PC-9 (cell line): ENCODE results near the gene HABP2. TPM values are rescaled to one million over a fixed set of nuclear protein-coding genes. Genes with fewer than 3 reads are reported as not detected.

Experiments used
- BruUV-seq: library from RNA; stranded (reverse); fragments of 400-500 nt; replicated peaks from 2 replicates; lab custom pipeline; 2021; lab: Mats Ljungman, UMichigan
- CTCF ChIA-PET: fragments of 300-600 bp; sonication (Branson Sonifier 250); formaldehyde crosslinking; loops from one replicate; lab custom pipeline; 2022; ENCODE audit warnings: antibody characterized with exemption; lab: Charles Lee
- POLR2A ChIA-PET: fragments of 300-600 bp; sonication (Branson Sonifier 250); formaldehyde crosslinking; loops from one replicate; lab custom pipeline; 2022; ENCODE audit warnings: antibody characterized with exemption; ENCODE audit not compliant: unreplicated experiment; lab: Charles Lee
- DNase-seq, 2 experiments: peaks; one replicate each; pipeline versions ENCODE4 v3.0.0 to v3.0.0-alpha.2; 2015 to 2022; ENCODE audit warnings: mixed read lengths in 1 of 2
- H2AFZ ChIP-seq: fragments of 200-600 bp; sonication (generic); 2 replicates; pipeline ENCODE4 v1.8.1; 2017; ENCODE audit warnings: antibody characterized with exemption
- H3F3A ChIP-seq: fragments of 200-600 bp; sonication (generic); 2 replicates; pipeline ENCODE4 v1.8.1; 2017; ENCODE audit warnings: antibody characterized with exemption, mild to moderate bottlenecking, low read depth; ENCODE audit not compliant: insufficient read depth
- H3K27ac ChIP-seq: fragments of 200-600 bp; sonication (generic); 2 replicates; pipeline ENCODE4 v1.6.1; 2016; ENCODE audit warnings: mixed run types
- H3K27me3 ChIP-seq: fragments of 200-600 bp; sonication (generic); 2 replicates; pipeline ENCODE4 v1.6.1; 2016; ENCODE audit warnings: low read depth, mixed run types; ENCODE audit not compliant: insufficient read depth
- H3K36me3 ChIP-seq: fragments of 200-600 bp; sonication (generic); 2 replicates; pipeline ENCODE4 v1.6.1; 2016; ENCODE audit warnings: low read depth, mixed run types
- H3K4me1 ChIP-seq: fragments of 200-600 bp; sonication (generic); replicated peaks from 2 replicates; pipeline ENCODE4 v1.6.1; 2016; ENCODE audit warnings: mixed run types; ENCODE audit not compliant: insufficient read depth
- H3K4me2 ChIP-seq: fragments of 200-600 bp; sonication (generic); 2 replicates; pipeline ENCODE4 v1.6.1; 2017; ENCODE audit warnings: mixed run types
- H3K4me3 ChIP-seq: fragments of 200-600 bp; sonication (generic); 2 replicates; pipeline ENCODE4 v1.6.1; 2016; ENCODE audit warnings: mixed run types
- H3K79me2 ChIP-seq: fragments of 200-600 bp; sonication (generic); 2 replicates; pipeline ENCODE4 v1.6.1; 2017; ENCODE audit warnings: low read depth, mixed run types
- H3K9me2 ChIP-seq: fragments of 200-600 bp; sonication (generic); 2 replicates; pipeline ENCODE4 v1.8.1; 2017; ENCODE audit warnings: mild to moderate bottlenecking; ENCODE audit not compliant: insufficient read depth
- H3K9me3 ChIP-seq: fragments of 200-600 bp; sonication (generic); 2 replicates; pipeline ENCODE4 v1.8.1; 2016; ENCODE audit warnings: low read depth; ENCODE audit not compliant: insufficient read depth
- H4K20me1 ChIP-seq: fragments of 200-600 bp; sonication (generic); 2 replicates; pipeline ENCODE4 v1.8.1; 2017; ENCODE audit not compliant: insufficient read depth
- CTCF ChIP-seq: fragments of 200-600 bp; sonication (generic); conservative IDR thresholded peaks from 2 replicates; pipeline ENCODE4 v1.6.1; 2017; ENCODE audit warnings: mixed run types, antibody characterized with exemption, mild to moderate bottlenecking, moderate library complexity
- EZH2 ChIP-seq: fragments of 200-600 bp; sonication (generic); IDR thresholded peaks from 2 replicates; pipeline ENCODE4 v1.8.0; 2017; ENCODE audit warnings: antibody characterized with exemption, low read depth
- intact Hi-C: fragments of 100-400 bp; cut with micrococcal nuclease; formaldehyde crosslinking; loops from one replicate; pipeline ENCODE4 v1.10.0; 2022; ENCODE audit not compliant: unreplicated experiment
- total RNA-seq: library from RNA; stranded (reverse); gene quantifications from 2 replicates; pipeline ENCODE4 v1.2.3, GENCODE V29; 2021

HABP2 gene
- total RNA-seq, 1 experiment from 2014 or later = not detected

GRCh38 chr10:113515601-113516000 is 37.3 kb upstream of the HABP2 start:
- Histone ChIP-seq H3K9me2 (no peaks in the 10 kb centered on the region), H3K36me3 (no peaks in the 10 kb centered on the region), H3K27ac (no peak overlapping the region), H3K27me3 (no peaks in the 10 kb centered on the region), H2AFZ (no peak overlapping the region), H3K4me3 (no peak overlapping the region), H3K4me2 (no peak overlapping the region), H3K4me1 (no peaks in the 10 kb centered on the region), H4K20me1 (no peaks in the 10 kb centered on the region), H3F3A (no peaks in the 10 kb centered on the region), H3K79me2 (no peaks in the 10 kb centered on the region), H3K9me3 (no peaks in the 10 kb centered on the region)
- CTCF ChIA-PET = no interaction called here
- intact Hi-C loops = no loop called here
- no TSS peak for BruUV-seq
- TF ChIP-seq CTCF = no peak
- TF ChIP-seq EZH2 = no peak
- POLR2A ChIA-PET = no interaction called here
- DNase-seq = no peak

- Histone ChIP-seq H3K27ac (no peak overlapping the region), H3K4me2 (no peak overlapping the region), H3K4me3 (no peak overlapping the region), H3F3A (no peaks in the 10 kb centered on the region), H3K9me3 (no peaks in the 10 kb centered on the region), H2AFZ (no peak overlapping the region), H4K20me1 (no peaks in the 10 kb centered on the region), H3K79me2 (no peaks in the 10 kb centered on the region), H3K4me1 (no peaks in the 10 kb centered on the region), H3K9me2 (no peaks in the 10 kb centered on the region), H3K27me3 (no peaks in the 10 kb centered on the region), H3K36me3 (no peaks in the 10 kb centered on the region)
- ChIA-PET POLR2A (no interaction called here), CTCF (no interaction called here)
- DNase-seq = no peak
- no peak for TF ChIP-seq CTCF
- TF ChIP-seq EZH2 = no peak
- intact Hi-C loops = no loop called here
- no TSS peak for BruUV-seq
Observed at GRCh38 chr10:113516061-113516460, 36.8 kb upstream of the HABP2 start.

- no peak for DNase-seq
- Histone ChIP-seq H2AFZ (no peak overlapping the region), H3K36me3 (no peaks in the 10 kb centered on the region), H3K4me2 (no peak overlapping the region), H3F3A (no peaks in the 10 kb centered on the region), H3K9me2 (no peaks in the 10 kb centered on the region), H3K79me2 (no peaks in the 10 kb centered on the region), H3K4me3 (no peak overlapping the region), H3K27ac (no peak overlapping the region), H3K4me1 (no peaks in the 10 kb centered on the region), H4K20me1 (no peaks in the 10 kb centered on the region), H3K9me3 (no peaks in the 10 kb centered on the region), H3K27me3 (no peaks in the 10 kb centered on the region)
- no peak for TF ChIP-seq EZH2
- no TSS peak for BruUV-seq
- ChIA-PET CTCF (interaction anchor here (0.6 kb wide), 1 partner anchor 40 kb away, joined by 6 read pairs; no protein-coding TSS in a partner anchor), POLR2A (no interaction called here)
- intact Hi-C loops = no loop called here
Observed at GRCh38 chr10:113517165-113517900, 35.5 kb upstream of the HABP2 start.
